Mucosa of descending colon (tissue), 3 donors: Measurements from ENCODE around the gene BOC. TPM values are rescaled to one million over a fixed set of nuclear protein-coding genes. Genes with fewer than 3 reads are reported as not detected.

Source experiments
- ATAC-seq: fragments of 200-7000 bp; cut with Tn5 transposase; one replicate; pipeline ENCODE4 v1.9.1; 2020; ENCODE audit warnings: mild to moderate bottlenecking, moderate library complexity
- DNase-seq, 3 donors: peaks; one replicate each; pipeline ENCODE4 v3.0.0-alpha.2; 2020
- H3K36me3 ChIP-seq: fragments of 200-600 bp; one replicate; pipeline ENCODE4 v1.8.0; 2021; ENCODE audit warnings: low read depth, mild to moderate bottlenecking
- H3K4me1 ChIP-seq: fragments of 200-600 bp; one replicate; pipeline ENCODE4 v1.8.0; 2021; ENCODE audit warnings: low read depth, mild to moderate bottlenecking
- H3K4me3 ChIP-seq: fragments of 200-600 bp; one replicate; pipeline ENCODE4 v1.8.0; 2021; ENCODE audit warnings: mild to moderate bottlenecking
- H3K9me3 ChIP-seq: fragments of 200-600 bp; one replicate; pipeline ENCODE4 v1.8.0; 2021; ENCODE audit warnings: mild to moderate bottlenecking
- intact Hi-C, 2 donors: fragments of 100-400 bp; cut with DNase I in 1 of 2; cut with micrococcal nuclease in 1 of 2; formaldehyde crosslinking; loops; one replicate each; pipeline versions ENCODE4 v1.11.0 to v1.11.1; 2022; cut with DNase I, micrococcal nuclease
- total RNA-seq, 3 donors: library from RNA; stranded (reverse); fragmentation: NEBNext Ultra II Directional in 2 of 3; extraction: Animal tissue kit (Norgen Biotek cat#: 25700) in 2 of 3; gene quantifications; one replicate each; pipeline versions ENCODE4 v1.2.1 to v1.2.4, GENCODE V29; 2021 to 2023
- TF ChIP-seq, protein P1 (sequence below): fragments of 200-600 bp; IDR thresholded peaks from one replicate; pipeline ENCODE4 v1.8.0; 2022; ENCODE audit warnings: antibody characterized with exemption, mild to moderate bottlenecking
- donor health status: DM: no; HTN: no; CAD: no; lungs with moderate emphysema.
- donor health status: DM: no; HTN: no; CAD: no.
- donor health status: DM: no; HTN: yes; CAD: no.

The BOC gene
- total RNA-seq, 3 donors from 2014 or later, result 4.9 to 70.9 (median 12.1) TPM

DNA sequence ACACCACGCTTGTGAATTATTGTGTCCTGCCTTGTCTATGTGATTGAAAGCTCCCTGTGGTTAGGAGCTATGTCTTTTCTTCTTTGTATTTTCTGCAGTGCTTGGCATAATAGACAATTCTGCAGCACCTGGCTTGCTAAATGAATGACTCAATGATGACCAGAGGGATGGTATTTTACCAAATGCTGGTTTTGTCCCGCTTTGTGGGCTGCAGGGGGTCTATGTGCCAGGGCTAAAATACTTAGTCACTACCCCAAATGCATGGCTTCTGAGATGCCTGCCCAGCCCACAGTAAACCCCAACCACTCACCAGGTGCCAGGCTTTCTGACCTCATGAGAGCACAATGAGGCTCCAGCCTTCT is 50.9 kb downstream of the BOC start:
- ATAC-seq (no peak), DNase-seq (no peak)

DNA sequence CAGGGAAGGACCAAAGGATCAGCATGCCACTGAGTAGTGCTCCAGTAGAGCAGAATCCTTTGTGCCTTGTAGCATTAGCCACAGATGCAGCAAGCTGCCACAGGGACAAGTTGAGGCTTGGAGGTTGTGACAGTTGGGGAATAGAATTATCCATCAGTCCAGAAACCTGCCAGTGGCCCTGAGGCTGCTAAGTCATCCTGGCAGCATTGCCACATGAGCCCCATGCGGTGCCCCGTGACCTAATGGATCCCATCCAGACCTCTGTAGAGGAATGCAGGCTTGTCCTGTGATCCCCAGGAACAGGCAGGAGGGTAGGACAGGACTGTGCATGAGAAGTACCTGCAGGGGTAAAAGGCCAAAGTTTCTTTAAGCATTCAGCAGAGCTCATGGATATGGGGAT is 51.7 kb downstream of the BOC start:
- H3K36me3 ChIP-seq, result no peaks in the 10 kb centered on the region
- no peaks in the 10 kb centered on the region for H3K9me3 ChIP-seq
- ATAC-seq (no peak), DNase-seq (no peak)
- no peak overlapping the region for H3K4me3 ChIP-seq
- TF ChIP-seq, protein P1, sequence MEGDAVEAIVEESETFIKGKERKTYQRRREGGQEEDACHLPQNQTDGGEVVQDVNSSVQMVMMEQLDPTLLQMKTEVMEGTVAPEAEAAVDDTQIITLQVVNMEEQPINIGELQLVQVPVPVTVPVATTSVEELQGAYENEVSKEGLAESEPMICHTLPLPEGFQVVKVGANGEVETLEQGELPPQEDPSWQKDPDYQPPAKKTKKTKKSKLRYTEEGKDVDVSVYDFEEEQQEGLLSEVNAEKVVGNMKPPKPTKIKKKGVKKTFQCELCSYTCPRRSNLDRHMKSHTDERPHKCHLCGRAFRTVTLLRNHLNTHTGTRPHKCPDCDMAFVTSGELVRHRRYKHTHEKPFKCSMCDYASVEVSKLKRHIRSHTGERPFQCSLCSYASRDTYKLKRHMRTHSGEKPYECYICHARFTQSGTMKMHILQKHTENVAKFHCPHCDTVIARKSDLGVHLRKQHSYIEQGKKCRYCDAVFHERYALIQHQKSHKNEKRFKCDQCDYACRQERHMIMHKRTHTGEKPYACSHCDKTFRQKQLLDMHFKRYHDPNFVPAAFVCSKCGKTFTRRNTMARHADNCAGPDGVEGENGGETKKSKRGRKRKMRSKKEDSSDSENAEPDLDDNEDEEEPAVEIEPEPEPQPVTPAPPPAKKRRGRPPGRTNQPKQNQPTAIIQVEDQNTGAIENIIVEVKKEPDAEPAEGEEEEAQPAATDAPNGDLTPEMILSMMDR, result no peak
- intact Hi-C loops, result no loop called here
- no peaks in the 10 kb centered on the region for H3K4me1 ChIP-seq

More for the DNA sequence above, 50.9 kb downstream of the BOC start:
- H3K36me3 ChIP-seq, result no peaks in the 10 kb centered on the region
- H3K4me3 ChIP-seq, result no peak overlapping the region
- H3K4me1 ChIP-seq, result no peaks in the 10 kb centered on the region
- H3K9me3 ChIP-seq, result no peaks in the 10 kb centered on the region
- TF ChIP-seq, protein P1, result no peak
- intact Hi-C loops, result no loop called here

DNA sequence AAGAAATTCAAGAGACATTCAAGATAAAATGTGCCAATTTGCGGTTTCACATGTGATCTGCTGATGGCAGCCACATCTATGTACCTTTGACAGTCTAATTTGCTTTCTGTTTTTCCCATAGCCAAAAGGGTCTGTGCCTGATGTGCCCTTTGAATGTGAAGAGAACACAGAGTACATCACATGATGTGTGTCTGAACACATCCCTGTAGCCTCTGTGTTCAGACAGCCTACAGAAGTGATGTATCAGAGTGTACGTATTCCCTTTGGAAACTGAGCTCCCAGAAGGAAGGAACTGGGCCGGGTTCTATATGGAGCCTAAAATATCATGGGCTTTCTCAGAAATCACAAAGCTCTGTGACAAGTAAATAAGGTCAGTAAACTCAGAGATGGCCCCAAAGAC is 52.4 kb downstream of the BOC start:
- H3K4me1 ChIP-seq, result no peaks in the 10 kb centered on the region
- TF ChIP-seq, protein P1, result no peak
- H3K36me3 ChIP-seq, result no peaks in the 10 kb centered on the region
- DNase-seq (no peak), ATAC-seq (no peak)
- H3K4me3 ChIP-seq, result no peak overlapping the region
- intact Hi-C loops, result no loop called here
- no peaks in the 10 kb centered on the region for H3K9me3 ChIP-seq

DNA sequence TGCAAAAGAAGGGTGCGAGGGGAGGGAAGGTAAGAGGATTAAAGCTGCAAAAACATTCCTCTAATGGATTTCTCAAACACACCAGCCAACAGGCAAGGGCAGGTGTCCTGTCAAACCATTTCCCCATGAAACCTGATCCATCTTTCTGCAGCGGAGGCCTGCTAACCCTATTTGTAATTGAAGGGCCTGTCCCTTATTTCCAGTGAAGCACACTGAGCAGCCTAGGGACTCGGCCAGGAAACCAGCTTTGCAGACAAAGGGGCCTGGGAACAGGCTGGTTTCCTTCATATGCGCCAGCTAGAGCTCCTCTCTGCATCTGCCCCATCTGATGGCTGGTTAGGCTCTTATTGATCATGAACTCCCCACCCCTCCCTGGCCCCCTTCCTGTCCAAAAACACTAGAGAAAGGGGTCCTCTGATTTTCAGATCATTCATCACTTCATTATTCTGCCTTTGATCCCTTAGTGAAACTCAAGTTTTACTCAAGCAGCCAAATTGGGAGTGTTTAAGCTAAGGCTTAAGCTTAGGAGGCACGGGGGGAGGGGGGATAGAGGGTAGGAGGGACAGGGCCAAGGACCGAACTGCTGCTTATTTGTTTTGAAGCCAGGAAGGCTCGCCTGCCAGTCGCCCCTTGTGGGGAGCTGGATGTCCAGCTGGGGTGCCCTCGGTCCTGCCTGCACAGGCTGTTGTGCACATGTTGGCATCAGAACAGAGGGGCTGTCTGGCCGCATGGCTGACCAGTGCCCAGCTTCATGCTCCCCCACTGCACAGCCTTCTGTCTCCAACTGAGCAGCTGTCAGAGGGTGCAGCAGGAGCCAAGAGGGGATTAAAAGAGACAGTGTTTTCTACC is 53.1 kb downstream of the BOC start:
- H3K9me3 ChIP-seq, result no peaks in the 10 kb centered on the region
- TF ChIP-seq, protein P1, result no peak
- intact Hi-C loops, result no loop called here
- H3K4me3 ChIP-seq, result no peak overlapping the region
- no peaks in the 10 kb centered on the region for H3K36me3 ChIP-seq
- no peak for DNase-seq
- H3K4me1 ChIP-seq, result no peaks in the 10 kb centered on the region
- ATAC-seq, result no peak

DNA sequence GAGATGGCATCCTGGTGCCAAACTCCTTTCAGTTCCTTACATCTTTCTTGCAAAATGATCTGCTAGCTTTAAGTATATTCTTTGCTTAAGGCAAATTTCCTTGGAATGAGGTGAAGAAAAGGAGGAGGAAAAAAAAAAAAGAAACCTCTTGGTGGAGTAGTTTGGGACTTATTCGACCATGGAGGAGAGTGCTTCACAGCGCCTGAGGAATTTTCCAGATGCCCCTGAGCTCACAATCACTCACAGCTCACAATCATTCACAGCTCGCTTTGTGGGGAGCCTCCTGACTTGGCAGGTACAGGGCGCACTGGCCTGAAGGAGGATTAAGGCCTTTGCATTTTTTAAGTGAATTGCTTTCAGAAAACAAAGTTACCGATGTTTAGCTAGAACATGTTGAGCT is 53.9 kb downstream of the BOC start:
- TF ChIP-seq, protein P1, result no peak
- intact Hi-C loops, result no loop called here
- Histone ChIP-seq H3K4me3 (no peak overlapping the region), H3K9me3 (no peaks in the 10 kb centered on the region), H3K4me1 (no peaks in the 10 kb centered on the region), H3K36me3 (no peaks in the 10 kb centered on the region)
- DNase-seq (no peak), ATAC-seq (no peak)
